NOMO-1 treated with DMSO at 0.1 percent for 48 hours (cell line): ENCODE measurements around the gene CDK10.
A peak's percentile ranks its signal among the peaks of the same experiment; 100 is the strongest.
"Not testable (repeated sequence)": the region's sequence is repeated elsewhere in the genome, so short reads cannot be mapped to it uniquely, and the experiment has no call there.

Experiments
- DNase-seq: peaks from one replicate; lab custom pipeline; 2025; ENCODE audit not compliant: unreplicated experiment; lab: John Stamatoyannopoulos, UW

CDK10 gene

GRCh38 chr16:89667000-89667399 is 19.5 kb upstream of the CDK10 start:
- peak; percentile 9 for DNase-seq

GRCh38 chr16:89667633-89668032 is 18.9 kb upstream of the CDK10 start:
- no peak for DNase-seq

GRCh38 chr16:89668790-89669158 is 17.7 kb upstream of the CDK10 start:
- DNase-seq: no peak

- no peak for DNase-seq
Measured at GRCh38 chr16:89669755-89670154, 16.7 kb upstream of the CDK10 start.

- peak; percentile 79 for DNase-seq
Measured at GRCh38 chr16:89670496-89671431, 15.7 kb upstream of the CDK10 start.

- DNase-seq: not testable (repeated sequence)
Measured at GRCh38 chr16:89671565-89671964, 14.9 kb upstream of the CDK10 start.

- no peak for DNase-seq
Measured at GRCh38 chr16:89672177-89672941, 14.1 kb upstream of the CDK10 start.

GRCh38 chr16:89678258-89678657 is 8.2 kb upstream of the CDK10 start:
- no peak for DNase-seq

- no peak for DNase-seq
Measured at GRCh38 chr16:89685916-89686315, 573 bp upstream of the CDK10 start.

- no peak for DNase-seq
Measured at GRCh38 chr16:89687092-89687940, 827 bp downstream of the CDK10 start.

- no peak for DNase-seq
Measured at GRCh38 chr16:89688395-89688794, 1.9 kb downstream of the CDK10 start.

- no peak for DNase-seq
Measured at GRCh38 chr16:89689142-89689541, 2.7 kb downstream of the CDK10 start.

- DNase-seq: not testable (repeated sequence)
Measured at GRCh38 chr16:89689621-89690020, 3.1 kb downstream of the CDK10 start.

- DNase-seq: no peak
Measured at GRCh38 chr16:89690392-89690901, 4.0 kb downstream of the CDK10 start.

GRCh38 chr16:89691231-89691985 is 4.9 kb downstream of the CDK10 start:
- no peak for DNase-seq

- DNase-seq: no peak
Measured at GRCh38 chr16:89691986-89692569, 5.6 kb downstream of the CDK10 start.

- DNase-seq: no peak
Measured at GRCh38 chr16:89693289-89693731, 6.8 kb downstream of the CDK10 start.

- no peak for DNase-seq
Measured at GRCh38 chr16:89693931-89694783, 7.7 kb downstream of the CDK10 start.

- DNase-seq: not testable (repeated sequence)
Measured at GRCh38 chr16:89694784-89695085, 8.2 kb downstream of the CDK10 start.
